ENCODE measurements around the gene SLC25A43.

- no peak for TF ChIP-seq CTCF (conservative IDR thresholded peaks at IDR 0.05; ENCODE audit: low read depth in 2 of 2)
- TF ChIP-seq POLR2AphosphoS5 (IDR thresholded peaks at IDR 0.05; ENCODE audit: low read depth), result no peak
- no peak for TF ChIP-seq NANOG (IDR thresholded peaks at IDR 0.05; ENCODE audit: borderline replicate concordance)
- no peak for TF ChIP-seq EZH2 (IDR thresholded peaks at IDR 0.05; ENCODE audit: low read depth, unreplicated experiment)
- no peak for TF ChIP-seq JUNB (IDR thresholded peaks at IDR 0.05; ENCODE audit: unreplicated experiment)
- no peak for TF ChIP-seq REST (IDR thresholded peaks at IDR 0.05; ENCODE audit: unreplicated experiment)
Observed at GRCh38 chrX:119359618-119360382, 39.3 kb upstream of the SLC25A43 start.
